Mesenteric fat pad (tissue), 1 donor: ENCODE data around the gene OR4Q2. TPM values are rescaled to one million over a fixed set of nuclear protein-coding genes. Genes with fewer than 3 reads are reported as not detected.
"Not testable (repeated sequence)": the region's sequence is repeated elsewhere in the genome, so short reads cannot be mapped to it uniquely, and the experiment has no call there.

Source experiments
- DNase-seq: peaks from one replicate; pipeline ENCODE4 v3.0.0-alpha.2; 2020; ENCODE audit warnings: low spot score
- long read RNA-seq: library from polyadenylated mRNA; unstranded; transcript quantifications from one replicate; pipeline ENCODE4 v2.0.0, GENCODE V29; 2020
- total RNA-seq: library from RNA; stranded (reverse); fragmentation: NEBNext Ultra II Directional; extraction: Animal tissue kit (Norgen Biotek cat#: 25700); gene quantifications from one replicate; pipeline ENCODE4 v1.2.1, GENCODE V29; 2021
- donor health status: DM: yes; HTN: yes; CAD: no.

OR4Q2 gene
- total RNA-seq, result not detected
- long read RNA-seq, result 0 reads

DNA sequence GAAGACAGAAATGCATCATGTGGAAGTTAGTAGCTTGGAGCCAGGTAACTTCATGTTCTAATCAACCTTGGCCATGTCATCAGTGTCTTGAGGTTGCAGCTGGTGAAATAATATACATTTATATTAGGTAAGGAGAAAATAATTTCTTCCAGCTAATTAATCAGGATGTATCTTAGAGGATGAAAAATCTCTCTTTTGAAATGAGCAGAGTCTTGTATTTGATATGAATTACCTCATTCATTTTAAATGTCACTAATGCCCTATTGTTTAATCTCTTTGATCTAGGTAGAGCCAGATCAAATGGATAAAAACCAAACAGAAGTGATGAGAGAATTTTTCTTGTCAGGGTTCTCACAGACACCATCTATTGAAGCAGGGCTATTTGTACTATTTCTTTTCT, at the start of gene OR4Q2:
TSS of gene OR4Q2 (plus strand) at position 301 of the 400 bp plus-strand sequence.
- no peak for DNase-seq

DNA sequence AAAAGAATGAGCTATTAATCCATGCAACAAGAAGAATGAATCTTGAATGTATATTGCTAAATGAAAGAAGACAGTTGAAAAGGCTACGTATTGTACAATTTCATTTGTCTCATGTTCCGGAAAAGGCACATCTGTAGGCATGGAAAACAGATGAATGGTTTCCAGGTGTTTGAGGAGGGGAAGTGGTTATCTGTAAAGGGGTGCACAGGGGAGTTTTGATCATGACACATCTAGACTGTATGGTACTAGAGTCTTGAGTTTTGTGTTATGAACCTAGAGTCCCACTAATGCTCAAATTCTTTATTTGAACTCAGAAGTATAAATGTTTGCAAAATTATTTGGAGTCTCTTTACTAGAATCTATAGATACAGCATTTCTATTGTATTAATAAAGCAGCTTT, 32.2 kb upstream of the OR4Q2 start:
- DNase-seq, result not testable (repeated sequence)

GRCh38 chr14:19974844-19975243, 27.1 kb upstream of the OR4Q2 start:
- DNase-seq, result no peak

DNA sequence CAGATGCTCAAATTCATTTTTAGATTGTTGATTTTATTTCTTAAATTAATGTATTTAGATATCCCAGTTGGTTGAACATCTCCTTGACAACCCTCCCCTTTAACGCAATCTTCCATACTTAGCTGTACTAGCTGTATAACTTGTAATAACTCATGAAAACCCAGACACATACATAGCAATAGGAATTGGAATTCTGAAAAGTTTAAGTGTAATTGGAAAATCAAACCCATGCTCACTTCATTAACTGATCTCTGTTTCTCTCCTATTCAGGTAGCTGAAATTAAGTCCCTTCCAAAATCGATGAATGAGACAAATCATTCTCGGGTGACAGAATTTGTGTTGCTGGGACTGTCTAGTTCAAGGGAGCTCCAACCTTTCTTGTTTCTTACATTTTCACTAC, 26.7 kb upstream of the OR4Q2 start, which contains the start of gene OR4K15:
TSS of gene OR4K15 (plus strand) at position 301 of the 400 bp plus-strand sequence. CDS start at position 301, 0 bp downstream.
- no peak for DNase-seq

DNA sequence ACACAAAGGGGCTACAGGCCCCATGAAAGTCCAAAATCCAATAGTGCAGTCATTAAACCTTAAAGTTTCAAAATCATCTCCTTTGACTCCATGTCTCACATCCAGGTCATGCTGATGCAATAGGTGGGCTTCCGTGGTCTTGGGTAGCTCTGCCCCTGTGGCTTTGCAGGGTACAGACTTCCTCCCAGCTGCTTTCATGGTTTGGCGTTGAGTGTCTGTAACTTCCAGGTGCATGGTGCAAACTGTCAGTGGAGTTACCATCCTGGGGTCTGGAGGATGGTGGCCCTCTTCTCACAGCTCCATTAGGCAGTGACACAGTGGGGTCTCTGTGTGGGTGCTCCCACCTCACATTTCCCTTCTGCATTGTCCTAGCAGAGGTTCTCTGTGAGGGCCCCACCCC, 8.5 kb upstream of the OR4Q2 start:
- DNase-seq, result no peak

- DNase-seq, result no peak
Observed at GRCh38 chr14:20002319-20002718, 356 bp downstream of the OR4Q2 start.

DNA sequence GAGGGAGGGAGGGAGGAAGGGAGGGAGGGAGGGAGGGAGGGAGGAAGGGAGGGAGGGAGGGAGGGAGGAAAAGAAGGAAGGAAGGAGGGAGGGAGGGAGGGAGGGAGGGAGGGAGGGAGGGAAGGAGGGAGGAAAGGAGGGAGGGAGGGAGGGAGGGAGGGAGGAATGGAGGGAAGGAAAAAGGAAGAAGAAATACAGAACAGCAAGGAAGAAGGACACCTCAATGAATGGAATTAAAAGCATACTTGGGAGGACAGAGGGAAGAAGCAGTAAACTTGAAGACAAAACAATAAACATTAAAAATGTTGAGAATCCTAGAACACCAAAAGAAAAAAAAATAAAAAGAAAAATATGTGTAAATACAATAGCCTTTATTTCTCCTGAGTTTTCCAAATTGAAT, 6.2 kb downstream of the OR4Q2 start:
- no peak for DNase-seq

DNA sequence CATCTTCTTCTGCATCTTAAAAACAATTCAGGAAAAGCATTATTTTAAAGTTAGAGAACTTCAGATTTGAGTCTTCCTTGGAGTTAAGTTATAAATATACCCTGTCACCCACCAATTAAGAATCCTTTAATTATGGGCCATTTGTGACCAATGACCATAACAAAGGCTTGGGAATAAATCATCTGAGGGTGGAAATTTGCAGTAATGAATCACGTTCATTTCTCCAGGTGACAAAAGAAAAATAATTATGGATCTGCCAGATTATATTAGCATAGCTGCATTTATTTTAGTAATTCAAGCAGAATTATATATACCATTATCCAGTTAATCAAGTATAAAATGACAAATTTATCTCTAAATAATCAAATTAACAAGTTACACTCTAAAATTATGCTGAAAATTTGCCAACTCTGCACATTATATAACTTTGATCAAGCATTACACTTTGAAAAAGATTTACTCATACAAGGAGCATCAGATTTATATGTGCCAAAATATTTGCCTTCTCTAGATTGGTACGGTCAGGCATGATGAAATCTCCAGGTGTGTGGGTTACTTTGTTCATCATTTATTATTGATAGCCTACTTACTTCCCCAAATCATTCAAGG, 17.4 kb downstream of the OR4Q2 start, which contains the start of gene OR4K14:
TSS of gene OR4K14 (minus strand) at position 51 of the 609 bp plus-strand sequence. CDS start 4,114 bp downstream, outside the sequence.
- no peak for DNase-seq

- DNase-seq, result no peak
Observed at GRCh38 chr14:20031058-20031457, 29.1 kb downstream of the OR4Q2 start.

GRCh38 chr14:20035449-20035848, 33.5 kb downstream of the OR4Q2 start:
- DNase-seq, result no peak

GRCh38 chr14:20035938-20036337, 34.0 kb downstream of the OR4Q2 start, which contains the start of gene OR4K13:
TSS of gene OR4K13 (minus strand) at chr14:20036038. CDS start at chr14:20034758, 1,280 bp downstream.
- no peak for DNase-seq

- no peak for DNase-seq
Observed at GRCh38 chr14:20044243-20044642, 42.3 kb downstream of the OR4Q2 start.

- no peak for DNase-seq
Observed at GRCh38 chr14:20048202-20048601, 46.2 kb downstream of the OR4Q2 start.

Other genes with a start within 250 kb of the OR4Q2 start
- gene OR4M1, start 228.7 kb upstream of the OR4Q2 start, total RNA-seq, result not detected
- gene OR4N2, start 198.4 kb upstream of the OR4Q2 start, total RNA-seq, result not detected
- not detected for gene OR4K2, start 127.0 kb upstream of the OR4Q2 start, total RNA-seq
- not detected for gene OR4K5, start 81.6 kb upstream of the OR4Q2 start, total RNA-seq
- gene OR4K1, start 71.2 kb upstream of the OR4Q2 start, total RNA-seq, result not detected
- gene OR4K15, start 26.6 kb upstream of the OR4Q2 start, total RNA-seq, result not detected
- gene OR4K14, start 17.1 kb downstream of the OR4Q2 start, total RNA-seq, result not detected
- gene OR4K13, start 33.9 kb downstream of the OR4Q2 start, total RNA-seq, result not detected
- not detected for gene OR4L1, start 57.9 kb downstream of the OR4Q2 start, total RNA-seq
- not detected for gene OR4K17, start 108.6 kb downstream of the OR4Q2 start, total RNA-seq
- gene OR4N5, start 136.7 kb downstream of the OR4Q2 start, total RNA-seq, result not detected
- gene OR11G2, start 188.7 kb downstream of the OR4Q2 start, total RNA-seq, result not detected
- not detected for gene OR11H6, start 221.5 kb downstream of the OR4Q2 start, total RNA-seq
- not detected for gene OR11H7, start 226.8 kb downstream of the OR4Q2 start, total RNA-seq
- gene OR11H4, start 237.1 kb downstream of the OR4Q2 start, total RNA-seq, result not detected